HepG2 (cell line): ENCODE results near the gene PRKD2. TPM values are rescaled to one million over a fixed set of nuclear protein-coding genes. Genes with fewer than 3 reads are reported as not detected.

Experiments
- ASH2L ChIP-seq: fragments of 300-600, 200-600 bp; sonication (generic); IDR thresholded peaks from 2 replicates; pipeline ENCODE4 v1.7.0; 2017; ENCODE audit warnings: low read depth, mild to moderate bottlenecking, moderate library complexity, mixed read lengths, low read length; ENCODE audit not compliant: insufficient read length
- BORCS8-MEF2B ChIP-seq: sonication (generic); formaldehyde crosslinking; IDR thresholded peaks from 2 replicates; pipeline ENCODE4 v1.8.0; 2022; ENCODE audit warnings: mild to moderate bottlenecking, missing genetic modification reagents
- BRCA1 ChIP-seq: sonication (generic); formaldehyde crosslinking; IDR thresholded peaks from 2 replicates; pipeline ENCODE4 v1.4.0; 2020; ENCODE audit warnings: missing genetic modification reagents
- ETV5 ChIP-seq: IDR thresholded peaks from 2 replicates; pipeline ENCODE4 v1.6.1; 2018; ENCODE audit warnings: missing biosample characterization, missing genetic modification reagents, inconsistent platforms, borderline replicate concordance
- FOXP1 ChIP-seq, 2 experiments: fragments of 450-650 bp in 1 of 2; IDR thresholded peaks; 2 replicates each; pipeline ENCODE4 v1.6.1; 2017 to 2018; ENCODE audit warnings: antibody characterized with exemption in 1 of 2
- HNRNPH1 ChIP-seq: fragments of 200-400 bp; formaldehyde crosslinking; optimal IDR thresholded peaks from 2 replicates; pipeline ENCODE3; 2017; ENCODE audit warnings: mild to moderate bottlenecking, low read depth, low read length
- MEF2D ChIP-seq: sonication (generic); formaldehyde crosslinking; IDR thresholded peaks from 2 replicates; pipeline ENCODE4 v1.5.1; 2020; ENCODE audit warnings: mild to moderate bottlenecking, missing genetic modification reagents
- MEIS1 ChIP-seq: sonication (generic); formaldehyde crosslinking; IDR thresholded peaks from 2 replicates; pipeline ENCODE4 v1.9.0; 2021; ENCODE audit warnings: mild to moderate bottlenecking, missing genetic modification reagents, moderate library complexity, borderline replicate concordance
- NKX3-1 ChIP-seq: sonication (generic); formaldehyde crosslinking; IDR thresholded peaks from 2 replicates; pipeline ENCODE4 v1.5.0; 2020; ENCODE audit warnings: missing genetic modification reagents
- RBM39 ChIP-seq: fragments of 200-400 bp; formaldehyde crosslinking; IDR thresholded peaks from one replicate; pipeline ENCODE4 v1.6.1; 2018; ENCODE audit warnings: antibody characterized with exemption, mild to moderate bottlenecking, low read depth, low read length; ENCODE audit not compliant: poor library complexity, severe bottlenecking
- RORA ChIP-seq: sonication (generic); formaldehyde crosslinking; IDR thresholded peaks from 2 replicates; pipeline ENCODE4 v1.5.0; 2020; ENCODE audit warnings: mild to moderate bottlenecking, missing genetic modification reagents, moderate library complexity
- TBL1XR1 ChIP-seq: fragments of 150-350 bp; IDR thresholded peaks from 2 replicates; pipeline ENCODE4 v1.6.1; 2014; ENCODE audit warnings: borderline replicate concordance, low read length; ENCODE audit not compliant: partially characterized antibody
- THYN1 ChIP-seq: sonication (generic); formaldehyde crosslinking; IDR thresholded peaks from 2 replicates; pipeline ENCODE4 v1.8.1; 2023; ENCODE audit warnings: low read depth, mild to moderate bottlenecking, moderate library complexity, missing genetic modification reagents, borderline replicate concordance
- YEATS2 ChIP-seq: sonication (generic); formaldehyde crosslinking; IDR thresholded peaks from 2 replicates; pipeline ENCODE4 v1.4.0; 2020; ENCODE audit warnings: missing genetic modification reagents, borderline replicate concordance
- ZFP36L2 ChIP-seq: sonication (generic); formaldehyde crosslinking; IDR thresholded peaks from 2 replicates; pipeline ENCODE4 v1.4.0; 2020; ENCODE audit warnings: missing genetic modification reagents
- ZFY ChIP-seq: sonication (generic); formaldehyde crosslinking; IDR thresholded peaks from 2 replicates; pipeline ENCODE4 v1.4.0; 2020; ENCODE audit warnings: missing genetic modification reagents
- ZNF124 ChIP-seq: sonication (generic); formaldehyde crosslinking; IDR thresholded peaks from 2 replicates; pipeline ENCODE4 v1.4.0; 2020; ENCODE audit warnings: missing genetic modification reagents
- ZNF260 ChIP-seq: sonication (generic); formaldehyde crosslinking; IDR thresholded peaks from 2 replicates; pipeline ENCODE4 v1.4.0; 2020; ENCODE audit warnings: missing genetic modification reagents, low read depth, mild to moderate bottlenecking, borderline replicate concordance
- ZNF451 ChIP-seq: sonication (generic); formaldehyde crosslinking; IDR thresholded peaks from 2 replicates; pipeline ENCODE4 v1.5.0; 2020; ENCODE audit warnings: mild to moderate bottlenecking, missing genetic modification reagents
- ZNF549 ChIP-seq: sonication (generic); formaldehyde crosslinking; IDR thresholded peaks from 2 replicates; pipeline ENCODE4 v1.5.0; 2020; ENCODE audit warnings: missing genetic modification reagents
- ZNF562 ChIP-seq: sonication (generic); formaldehyde crosslinking; IDR thresholded peaks from 2 replicates; pipeline ENCODE4 v1.8.0; 2022; ENCODE audit warnings: missing genetic modification reagents, borderline replicate concordance
- ZNF879 ChIP-seq: sonication (generic); formaldehyde crosslinking; IDR thresholded peaks from 2 replicates; pipeline ENCODE4 v1.8.1; 2023; ENCODE audit warnings: missing genetic modification reagents
- polyA plus RNA-seq, 8 experiments: library from polyadenylated mRNA; depleted of rRNA in 3 of 8; stranded (reverse) in 7 of 8; unstranded in 1 of 8; fragments of >200 nt; fragmentation: Illumina TruSeq in 4 of 8; extraction: Trizol in 4 of 8; gene quantifications; 2 replicates each; pipeline versions ENCODE4 v1.2.1 to v1.2.3, GENCODE V29; 2011 to 2016; ENCODE audit warnings: low read depth in 4 of 8, missing spikeins in 1 of 8, mixed read lengths in 1 of 8; ENCODE audit not compliant: insufficient read depth in 1 of 8
- total RNA-seq, 5 experiments: library from RNA; depleted of rRNA; stranded (reverse); fragments of >200 nt; fragmentation: Illumina TruSeq; extraction: Trizol; gene quantifications; 2 replicates each; pipeline ENCODE4 v1.2.3, GENCODE V29; 2016; ENCODE audit warnings: low read depth in 1 of 5
- TF ChIP-seq, protein P1 (sequence below): sonication (generic); formaldehyde crosslinking; IDR thresholded peaks from 2 replicates; pipeline ENCODE4 v1.5.0; 2020; ENCODE audit warnings: mild to moderate bottlenecking, missing genetic modification reagents, borderline replicate concordance
- TF ChIP-seq, protein P2 (sequence below): IDR thresholded peaks from 2 replicates; pipeline ENCODE4 v1.6.1; 2016; ENCODE audit warnings: low read depth, borderline replicate concordance
- TF ChIP-seq, protein P3 (sequence below): sonication (generic); formaldehyde crosslinking; IDR thresholded peaks from 2 replicates; pipeline ENCODE4 v1.4.0; 2020; ENCODE audit warnings: mild to moderate bottlenecking, missing genetic modification reagents
- TF ChIP-seq, protein P4 (sequence below): sonication (generic); formaldehyde crosslinking; IDR thresholded peaks from 2 replicates; pipeline ENCODE4 v1.4.0; 2020; ENCODE audit warnings: missing genetic modification reagents

Gene PRKD2
- total and polyA plus RNA-seq, 2 of the 13 experiments (the other 11 are each of a cell fraction or from before 2014, with no cell fraction given), result 6.7 to 7.3 TPM

DNA sequence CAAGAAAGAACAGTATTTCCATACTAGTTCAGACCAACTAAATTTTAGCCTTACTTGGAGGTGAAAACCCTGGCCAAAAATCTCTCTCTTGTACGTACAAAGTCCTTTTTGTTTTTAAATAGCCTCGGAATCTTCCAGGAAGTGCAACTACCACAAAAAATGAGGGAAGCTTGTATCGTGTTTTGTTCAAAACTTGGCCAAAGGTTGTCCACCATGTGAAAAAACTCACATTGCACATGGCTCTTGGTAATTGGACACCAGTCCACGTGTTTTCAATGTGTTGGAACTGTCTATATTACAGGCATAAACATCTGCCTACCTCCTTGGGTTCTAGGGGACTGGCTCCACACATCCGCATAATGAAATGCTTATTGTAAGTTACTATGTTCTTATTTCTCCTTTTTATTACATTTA, 44.5 kb upstream of the PRKD2 start (continued):
- TF ChIP-seq, protein P1, sequence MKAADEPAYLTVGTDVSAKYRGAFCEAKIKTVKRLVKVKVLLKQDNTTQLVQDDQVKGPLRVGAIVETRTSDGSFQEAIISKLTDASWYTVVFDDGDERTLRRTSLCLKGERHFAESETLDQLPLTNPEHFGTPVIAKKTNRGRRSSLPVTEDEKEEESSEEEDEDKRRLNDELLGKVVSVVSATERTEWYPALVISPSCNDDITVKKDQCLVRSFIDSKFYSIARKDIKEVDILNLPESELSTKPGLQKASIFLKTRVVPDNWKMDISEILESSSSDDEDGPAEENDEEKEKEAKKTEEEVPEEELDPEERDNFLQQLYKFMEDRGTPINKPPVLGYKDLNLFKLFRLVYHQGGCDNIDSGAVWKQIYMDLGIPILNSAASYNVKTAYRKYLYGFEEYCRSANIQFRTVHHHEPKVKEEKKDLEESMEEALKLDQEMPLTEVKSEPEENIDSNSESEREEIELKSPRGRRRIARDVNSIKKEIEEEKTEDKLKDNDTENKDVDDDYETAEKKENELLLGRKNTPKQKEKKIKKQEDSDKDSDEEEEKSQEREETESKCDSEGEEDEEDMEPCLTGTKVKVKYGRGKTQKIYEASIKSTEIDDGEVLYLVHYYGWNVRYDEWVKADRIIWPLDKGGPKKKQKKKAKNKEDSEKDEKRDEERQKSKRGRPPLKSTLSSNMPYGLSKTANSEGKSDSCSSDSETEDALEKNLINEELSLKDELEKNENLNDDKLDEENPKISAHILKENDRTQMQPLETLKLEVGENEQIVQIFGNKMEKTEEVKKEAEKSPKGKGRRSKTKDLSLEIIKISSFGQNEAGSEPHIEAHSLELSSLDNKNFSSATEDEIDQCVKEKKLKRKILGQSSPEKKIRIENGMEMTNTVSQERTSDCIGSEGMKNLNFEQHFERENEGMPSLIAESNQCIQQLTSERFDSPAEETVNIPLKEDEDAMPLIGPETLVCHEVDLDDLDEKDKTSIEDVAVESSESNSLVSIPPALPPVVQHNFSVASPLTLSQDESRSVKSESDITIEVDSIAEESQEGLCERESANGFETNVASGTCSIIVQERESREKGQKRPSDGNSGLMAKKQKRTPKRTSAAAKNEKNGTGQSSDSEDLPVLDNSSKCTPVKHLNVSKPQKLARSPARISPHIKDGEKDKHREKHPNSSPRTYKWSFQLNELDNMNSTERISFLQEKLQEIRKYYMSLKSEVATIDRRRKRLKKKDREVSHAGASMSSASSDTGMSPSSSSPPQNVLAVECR, result peak; percentile 26; the same call in 1 of the 2 replicates
- TF ChIP-seq THYN1, result no peak
- TF ChIP-seq ZNF562 (CRISPR knock-in tag), result no peak
- TF ChIP-seq RBM39, result no peak
- no peak for TF ChIP-seq ETV5 (CRISPR knock-in tag)
- no peak for TF ChIP-seq RORA
- no peak for TF ChIP-seq ZNF124 (CRISPR knock-in tag)
- TF ChIP-seq MEF2D (CRISPR knock-in tag), result no peak
- TF ChIP-seq, protein P2, sequence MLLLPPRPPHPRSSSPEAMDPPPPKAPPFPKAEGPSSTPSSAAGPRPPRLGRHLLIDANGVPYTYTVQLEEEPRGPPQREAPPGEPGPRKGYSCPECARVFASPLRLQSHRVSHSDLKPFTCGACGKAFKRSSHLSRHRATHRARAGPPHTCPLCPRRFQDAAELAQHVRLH (CRISPR knock-in tag), result no peak
- TF ChIP-seq BRCA1 (CRISPR knock-in tag), result no peak
- no peak for TF ChIP-seq ZNF260 (CRISPR knock-in tag)
- 0 out of 2 replicates have a peak, but pooled peaks have one; percentile 48 for TF ChIP-seq ZNF879
- TF ChIP-seq ASH2L, result no peak
- no peak for TF ChIP-seq FOXP1 (IDR thresholded peaks at IDR 0.05)
- TF ChIP-seq FOXP1 (CRISPR knock-in tag; IDR thresholded peaks at IDR 0.05), result no peak
- TF ChIP-seq ZNF549 (CRISPR knock-in tag), result no peak
- no peak for TF ChIP-seq ZNF451 (CRISPR knock-in tag)
- TF ChIP-seq NKX3-1 (CRISPR knock-in tag), result no peak; the same call in 1 of the 2 replicates
- TF ChIP-seq ZFY, result no peak
- no peak for TF ChIP-seq ZFP36L2 (CRISPR knock-in tag)
- peak; percentile 43; the same call in 1 of the 2 replicates for TF ChIP-seq YEATS2 (CRISPR knock-in tag)
- TF ChIP-seq, protein P3, sequence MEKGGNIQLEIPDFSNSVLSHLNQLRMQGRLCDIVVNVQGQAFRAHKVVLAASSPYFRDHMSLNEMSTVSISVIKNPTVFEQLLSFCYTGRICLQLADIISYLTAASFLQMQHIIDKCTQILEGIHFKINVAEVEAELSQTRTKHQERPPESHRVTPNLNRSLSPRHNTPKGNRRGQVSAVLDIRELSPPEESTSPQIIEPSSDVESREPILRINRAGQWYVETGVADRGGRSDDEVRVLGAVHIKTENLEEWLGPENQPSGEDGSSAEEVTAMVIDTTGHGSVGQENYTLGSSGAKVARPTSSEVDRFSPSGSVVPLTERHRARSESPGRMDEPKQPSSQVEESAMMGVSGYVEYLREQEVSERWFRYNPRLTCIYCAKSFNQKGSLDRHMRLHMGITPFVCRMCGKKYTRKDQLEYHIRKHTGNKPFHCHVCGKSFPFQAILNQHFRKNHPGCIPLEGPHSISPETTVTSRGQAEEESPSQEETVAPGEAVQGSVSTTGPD (CRISPR knock-in tag), result no peak
- no peak for TF ChIP-seq TBL1XR1
- no peak for TF ChIP-seq HNRNPH1
- TF ChIP-seq, protein P4, sequence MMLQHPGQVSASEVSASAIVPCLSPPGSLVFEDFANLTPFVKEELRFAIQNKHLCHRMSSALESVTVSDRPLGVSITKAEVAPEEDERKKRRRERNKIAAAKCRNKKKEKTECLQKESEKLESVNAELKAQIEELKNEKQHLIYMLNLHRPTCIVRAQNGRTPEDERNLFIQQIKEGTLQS (CRISPR knock-in tag), result no peak
- no peak for TF ChIP-seq BORCS8-MEF2B (CRISPR knock-in tag)
- no peak for TF ChIP-seq MEIS1 (CRISPR knock-in tag)
